Measurements from ENCODE around the gene DDX39A. TPM values are rescaled to one million over a fixed set of nuclear protein-coding genes. Genes with fewer than 3 reads are reported as not detected.
"Not testable (repeated sequence)": the region's sequence is repeated elsewhere in the genome, so short reads cannot be mapped to it uniquely, and the experiment has no call there.

Gene DDX39A
- polyA plus RNA-seq, 1 of the 3 experiments (the other 2 are of a cell fraction): 88.8 TPM

- H3K36me3 ChIP-seq (replicated peaks in 1 of 2; ENCODE audit: control insufficient read depth in 1 of 2, insufficient read depth in 2 of 2, low read length in 1 of 2): peaks cover 19 to 24% of the 10 kb centered on the region in 2 experiments
- H3K9ac ChIP-seq: no peak overlapping the region
- ChIA-PET CTCF (interaction anchor here (0.8 to 3.0 kb wide), 2 partner anchors 11 to 19 kb away, joined by 6 to 8 read pairs; no protein-coding TSS in a partner anchor), POLR2A (interaction anchor here (0.5 kb wide), 1 partner anchor 165 kb away, joined by 4 read pairs; no protein-coding TSS in a partner anchor)
- no peak overlapping the region for H3K4me2 ChIP-seq
- H3K4me3 ChIP-seq (ENCODE audit: low read depth in 2 of 2, low read length in 1 of 2): no peak overlapping the region
- H3K27ac ChIP-seq (ENCODE audit: low read depth in 2 of 2, low read length in 1 of 2): no peak overlapping the region
- no peaks in the 10 kb centered on the region for H4K20me1 ChIP-seq (ENCODE audit: insufficient read depth)
- no peaks in the 10 kb centered on the region for H3K79me2 ChIP-seq (ENCODE audit: insufficient read depth)
- peaks cover 8% of the 10 kb centered on the region for H3F3A ChIP-seq (replicated peaks; ENCODE audit: insufficient read depth)
- no peak overlapping the region for H2AFZ ChIP-seq (ENCODE audit: low read depth)
- no peaks in the 10 kb centered on the region for H3K4me1 ChIP-seq (ENCODE audit: control insufficient read depth in 1 of 2, insufficient read depth in 2 of 2, low read depth in 1 of 2, low read length in 1 of 2)
- no peaks in the 10 kb centered on the region for H3K9me2 ChIP-seq
- H3K9me3 ChIP-seq: no peaks in the 10 kb centered on the region
- no peak for TF ChIP-seq TCF12 (IDR thresholded peaks at IDR 0.05)
- no peak for TF ChIP-seq GATA2 (CRISPR knock-in tag; IDR thresholded peaks at IDR 0.05)
- TF ChIP-seq CTCF (IDR thresholded peaks at IDR 0.05): no peak
- TF ChIP-seq FOXJ3 (CRISPR knock-in tag; IDR thresholded peaks at IDR 0.05): no peak
- no peak for TF ChIP-seq MXI1 (IDR thresholded peaks at IDR 0.05; ENCODE audit: low read depth, low read length)
- TF ChIP-seq USF1 (IDR thresholded peaks at IDR 0.05; ENCODE audit: borderline replicate concordance, low read depth): no peak
- no peak for DNase-seq
- 94% methylated on average over 2 of the region's 2 CpGs for WGBS (ENCODE audit: low lambda C conversion rate)
- H3K27me3 ChIP-seq (ENCODE audit: insufficient read depth): no peaks in the 10 kb centered on the region
Observed at GRCh38 chr19:14460935-14461334, 41.8 kb upstream of the DDX39A start.

- Histone ChIP-seq H2AFZ (ENCODE audit: low read depth) (no peak overlapping the region), H3K27ac (ENCODE audit: low read depth in 2 of 2, low read length in 1 of 2) (no peak overlapping the region), H3K9ac (no peak overlapping the region), H3K4me2 (no peak overlapping the region), H3F3A (replicated peaks; ENCODE audit: insufficient read depth) (peaks cover 4% of the 10 kb centered on the region), H3K9me2 (no peaks in the 10 kb centered on the region), H3K4me1 (ENCODE audit: control insufficient read depth in 1 of 2, insufficient read depth in 2 of 2, low read depth in 1 of 2, low read length in 1 of 2) (no peaks in the 10 kb centered on the region), H3K27me3 (ENCODE audit: insufficient read depth) (no peaks in the 10 kb centered on the region), H3K36me3 (replicated peaks in 1 of 2; ENCODE audit: control insufficient read depth in 1 of 2, insufficient read depth in 2 of 2, low read length in 1 of 2) (peaks cover 19 to 24% of the 10 kb centered on the region in 2 experiments), H3K79me2 (ENCODE audit: insufficient read depth) (no peaks in the 10 kb centered on the region), H3K9me3 (no peaks in the 10 kb centered on the region), H3K4me3 (ENCODE audit: low read depth in 2 of 2, low read length in 1 of 2) (no peak overlapping the region), H4K20me1 (ENCODE audit: insufficient read depth) (no peaks in the 10 kb centered on the region)
- no peak for TF ChIP-seq EZH2phosphoT487 (IDR thresholded peaks at IDR 0.05; ENCODE audit: borderline replicate concordance, low read depth)
- no peak for TF ChIP-seq EP300 (IDR thresholded peaks at IDR 0.05; ENCODE audit: borderline replicate concordance in 1 of 2, low read depth in 1 of 2, low read length in 1 of 2)
- POLR2A ChIA-PET: no interaction called here
- no peak for DNase-seq
- 96% methylated on average over 2 of the region's 5 CpGs for WGBS (ENCODE audit: low lambda C conversion rate)
- CTCF ChIA-PET: interaction anchor here (1.8 to 3.0 kb wide), 2 partner anchors 12 to 20 kb away, joined by 5 to 8 read pairs; no protein-coding TSS in a partner anchor
Observed at GRCh38 chr19:14459703-14460102, 40.6 kb upstream of the DDX39A start.

GRCh38 chr19:14452303-14452702, 33.2 kb upstream of the DDX39A start:
- H3K4me3 ChIP-seq (ENCODE audit: low read depth in 2 of 2, low read length in 1 of 2); H3K79me2 ChIP-seq (ENCODE audit: insufficient read depth); H3K4me1 ChIP-seq (ENCODE audit: control insufficient read depth in 1 of 2, insufficient read depth in 2 of 2, low read depth in 1 of 2, low read length in 1 of 2); H3K9ac ChIP-seq; H3K4me2 ChIP-seq; POLR2A ChIA-PET; H3F3A ChIP-seq (replicated peaks; ENCODE audit: insufficient read depth); H3K27me3 ChIP-seq (ENCODE audit: insufficient read depth); DNase-seq; H3K27ac ChIP-seq (ENCODE audit: low read depth in 2 of 2, low read length in 1 of 2); H3K9me2 ChIP-seq; H2AFZ ChIP-seq (ENCODE audit: low read depth); H3K9me3 ChIP-seq; H4K20me1 ChIP-seq (ENCODE audit: insufficient read depth): not testable (repeated sequence)
- CTCF ChIA-PET: interaction anchor here (0.8 to 2.4 kb wide), 2 partner anchors 20 to 27 kb away, joined by 3 to 15 read pairs; no protein-coding TSS in a partner anchor
- H3K36me3 ChIP-seq (replicated peaks in 1 of 2; ENCODE audit: control insufficient read depth in 1 of 2, insufficient read depth in 2 of 2, low read length in 1 of 2): peaks cover 20 to 34% of the 10 kb centered on the region in 2 experiments
- WGBS (ENCODE audit: low lambda C conversion rate): 93% methylated on average over 3 of the region's 3 CpGs
